IMR-90 (cell line): ENCODE results near the gene PLA2G2F.

Experiments
- CHD1 ChIP-seq: IDR thresholded peaks from 2 replicates; pipeline ENCODE4 v1.6.1; 2012; ENCODE audit warnings: low read depth, low read length, improper control_type of control experiment
- CTCF ChIP-seq: conservative IDR thresholded peaks from 2 replicates; pipeline ENCODE4 v1.5.1; 2012; ENCODE audit warnings: mild to moderate bottlenecking, low read depth, low read length, improper control_type of control experiment
- RCOR1 ChIP-seq: IDR thresholded peaks from 2 replicates; pipeline ENCODE4 v1.6.1; 2012; ENCODE audit warnings: mild to moderate bottlenecking, low read length, improper control_type of control experiment; ENCODE audit not compliant: insufficient replicate concordance
- RFX5 ChIP-seq: IDR thresholded peaks from 2 replicates; pipeline ENCODE4 v1.8.0; 2012; ENCODE audit warnings: low read depth, mild to moderate bottlenecking, low read length, moderate library complexity

GRCh38 chr1:20107351-20107750 is 31.8 kb upstream of the PLA2G2F start:
- TF ChIP-seq RCOR1 (no peak), CTCF (no peak), CHD1 (no peak), RFX5 (no peak)
